Esophagus muscularis mucosa (tissue), 4 donors: ENCODE data around the gene RGMA. TPM values are rescaled to one million over a fixed set of nuclear protein-coding genes. Genes with fewer than 3 reads are reported as not detected.

Experiments used
- DNase-seq: peaks from one replicate; pipeline ENCODE4 v3.0.0-alpha.2; 2017; ENCODE audit errors: extremely low spot score
- H3K27ac ChIP-seq, 4 donors: fragments of 200-600 bp; sonication (generic); replicated peaks in 1 of 4; 1 replicate in 3 of 4; 2 replicates in 1 of 4; pipeline ENCODE4 v1.5.1; 2016 to 2019; ENCODE audit warnings: mild to moderate bottlenecking in 1 of 4
- H3K27me3 ChIP-seq, 4 donors: fragments of 200-600 bp; sonication (generic); one replicate each; pipeline versions ENCODE4 v1.5.1 to v1.6.0; 2016 to 2019
- H3K36me3 ChIP-seq, 4 donors: fragments of 200-600 bp; sonication (generic); one replicate each; pipeline ENCODE4 v1.5.1; 2016 to 2019
- H3K4me1 ChIP-seq, 4 donors: fragments of 200-600 bp; sonication (generic); one replicate each; pipeline ENCODE4 v1.5.1; 2016 to 2019
- H3K4me3 ChIP-seq, 4 donors: fragments of 200-600 bp; sonication (generic); 1 replicate in 2 of 4; 2 replicates in 2 of 4; pipeline ENCODE4 v1.5.1; 2016 to 2019; ENCODE audit warnings: mild to moderate bottlenecking in 4 of 4, moderate library complexity in 1 of 4
- H3K9me3 ChIP-seq, 4 donors: fragments of 200-600 bp; sonication (generic); 1 replicate in 3 of 4; 2 replicates in 1 of 4; pipeline ENCODE4 v1.5.1; 2016 to 2019
- EP300 ChIP-seq: sonication (generic); formaldehyde crosslinking; IDR thresholded peaks from one replicate; pipeline ENCODE4 v1.6.1; 2017; ENCODE audit warnings: antibody characterized with exemption
- POLR2A ChIP-seq: fragments of 450-650 bp; IDR thresholded peaks from one replicate; pipeline ENCODE4 v1.6.1; 2017; ENCODE audit warnings: antibody characterized with exemption, moderate library complexity, mild to moderate bottlenecking, low read depth
- POLR2AphosphoS5 ChIP-seq, 2 donors: sonication (generic); formaldehyde crosslinking; IDR thresholded peaks; one replicate each; pipeline ENCODE4 v1.6.1; 2017; ENCODE audit warnings: antibody characterized with exemption in 2 of 2
- WGBS: methylation state at CpG from one replicate; pipeline ENCODE4 v1.1.5; 2018; 5-methylcytosine and 5-hydroxymethylcytosine counted together
- intact Hi-C: fragments of 100-400 bp; cut with DNase I; formaldehyde crosslinking; loops from one replicate; pipeline ENCODE4 v1.15.1; 2023
- total RNA-seq, 4 donors: library from RNA; depleted of rRNA; stranded (reverse); fragments of >200 nt; gene quantifications; one replicate each; pipeline versions ENCODE4 v1.1.0 to v1.2.1, GENCODE V29; 2016
- TF ChIP-seq, protein P1 (sequence below), 3 experiments: fragments of 200-600 bp in 2 of 3; fragments of 450-650 bp in 1 of 3; sonication (generic) in 2 of 3; IDR thresholded peaks; one replicate each; pipeline ENCODE4 v1.5.1; 2017 to 2019; ENCODE audit warnings: antibody characterized with exemption in 3 of 3, mild to moderate bottlenecking in 2 of 3, moderate library complexity in 1 of 3

RGMA gene
- total RNA-seq, 4 donors from 2014 or later = 101 to 312 (median 188) TPM

DNA sequence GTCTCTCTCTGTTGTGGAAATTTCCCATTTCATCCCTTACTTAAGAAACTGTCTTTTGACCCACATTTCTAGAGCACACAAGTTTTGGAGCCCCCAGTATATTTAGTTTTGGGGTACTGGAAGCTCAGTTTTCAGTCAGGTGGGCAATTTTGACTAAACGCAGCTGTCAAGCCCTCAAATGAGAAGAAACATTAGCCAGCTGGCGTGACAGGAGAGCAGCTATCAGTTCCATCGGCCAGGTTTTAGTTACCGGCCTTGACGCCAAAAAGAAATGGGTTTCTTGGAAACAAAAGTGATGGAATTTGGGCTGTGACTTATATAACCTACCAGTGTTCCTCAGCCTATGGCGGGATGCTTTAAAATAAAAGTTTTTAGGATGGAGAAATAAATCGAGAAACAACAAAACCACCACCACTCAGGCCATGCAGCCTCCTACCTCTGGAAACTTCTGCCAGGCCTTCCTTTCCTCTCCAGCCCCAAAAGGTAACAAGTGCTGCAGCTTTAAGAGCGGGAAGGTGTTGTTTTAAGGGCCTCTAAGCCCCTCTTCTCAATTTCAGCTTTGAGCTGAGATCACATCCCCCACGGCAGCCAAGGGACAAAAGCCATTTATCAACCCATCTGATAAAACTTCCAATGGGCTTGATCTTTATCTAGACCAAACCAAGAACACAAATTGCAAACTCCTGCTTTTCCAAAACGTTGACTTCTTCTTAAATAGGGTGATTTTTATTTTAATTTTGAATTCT is 18.3 kb downstream of the RGMA start:
- Histone ChIP-seq H3K4me1 (peaks cover 20 to 85% (median 76%) of the 10 kb centered on the region in 4 donors), H3K27me3 (peaks cover 0 to 15% (median 0%) of the 10 kb centered on the region in 4 donors), H3K4me3 (peak overlapping the region; percentile 74 to 96 (median 88)), H3K27ac (peak overlapping the region; percentile 95 to 98 (median 97)), H3K36me3 (peaks cover 0 to 4% (median 1%) of the 10 kb centered on the region in 4 donors), H3K9me3 (no peaks in the 10 kb centered on the region)
- no peak for TF ChIP-seq POLR2AphosphoS5 (IDR thresholded peaks at IDR 0.05)
- TF ChIP-seq EP300 = no peak
- TF ChIP-seq, protein P1, sequence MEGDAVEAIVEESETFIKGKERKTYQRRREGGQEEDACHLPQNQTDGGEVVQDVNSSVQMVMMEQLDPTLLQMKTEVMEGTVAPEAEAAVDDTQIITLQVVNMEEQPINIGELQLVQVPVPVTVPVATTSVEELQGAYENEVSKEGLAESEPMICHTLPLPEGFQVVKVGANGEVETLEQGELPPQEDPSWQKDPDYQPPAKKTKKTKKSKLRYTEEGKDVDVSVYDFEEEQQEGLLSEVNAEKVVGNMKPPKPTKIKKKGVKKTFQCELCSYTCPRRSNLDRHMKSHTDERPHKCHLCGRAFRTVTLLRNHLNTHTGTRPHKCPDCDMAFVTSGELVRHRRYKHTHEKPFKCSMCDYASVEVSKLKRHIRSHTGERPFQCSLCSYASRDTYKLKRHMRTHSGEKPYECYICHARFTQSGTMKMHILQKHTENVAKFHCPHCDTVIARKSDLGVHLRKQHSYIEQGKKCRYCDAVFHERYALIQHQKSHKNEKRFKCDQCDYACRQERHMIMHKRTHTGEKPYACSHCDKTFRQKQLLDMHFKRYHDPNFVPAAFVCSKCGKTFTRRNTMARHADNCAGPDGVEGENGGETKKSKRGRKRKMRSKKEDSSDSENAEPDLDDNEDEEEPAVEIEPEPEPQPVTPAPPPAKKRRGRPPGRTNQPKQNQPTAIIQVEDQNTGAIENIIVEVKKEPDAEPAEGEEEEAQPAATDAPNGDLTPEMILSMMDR (IDR thresholded peaks at IDR 0.05) = no peak
- no peak for TF ChIP-seq POLR2A
- no peak for DNase-seq
- intact Hi-C loops = no loop called here
- WGBS = 27% methylated on average over 10 of the region's 10 CpGs

DNA sequence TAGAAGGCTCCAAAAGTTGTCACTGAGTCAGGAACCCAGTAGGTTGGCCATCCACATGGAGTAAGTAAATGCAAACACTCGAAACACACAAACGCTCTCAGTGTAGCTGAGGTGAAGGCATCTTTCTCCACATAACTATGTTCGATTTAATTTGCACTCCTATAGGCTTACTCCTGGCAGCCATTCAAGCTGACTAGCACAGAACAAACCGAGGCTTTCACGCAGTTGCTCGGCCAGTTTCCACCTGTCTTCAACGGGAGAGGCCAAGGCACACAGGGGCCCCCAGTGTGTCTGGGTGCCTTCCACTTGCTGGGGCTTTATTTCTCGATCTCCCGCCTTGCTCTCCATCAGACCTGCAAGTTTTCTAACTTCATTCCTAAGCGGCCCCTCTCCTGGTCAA is 18.9 kb downstream of the RGMA start:
- TF ChIP-seq POLR2AphosphoS5 (IDR thresholded peaks at IDR 0.05) (peak in 1 of 2 donors; percentile 20), POLR2A (no peak), EP300 (no peak)
- peak overlapping the region; percentile 95 to 98 (median 97) for H3K27ac ChIP-seq
- peaks cover 0 to 9% (median 4%) of the 10 kb centered on the region in 4 donors for H3K36me3 ChIP-seq
- H3K9me3 ChIP-seq = no peaks in the 10 kb centered on the region
- intact Hi-C loops = no loop called here
- no peak for DNase-seq
- peaks cover 0 to 15% (median 0%) of the 10 kb centered on the region in 4 donors for H3K27me3 ChIP-seq
- 57% methylated on average over 9 of the region's 10 CpGs for WGBS
- peak overlapping the region; percentile 74 to 96 (median 88) for H3K4me3 ChIP-seq
- H3K4me1 ChIP-seq = peaks cover 24 to 85% (median 76%) of the 10 kb centered on the region in 4 donors

DNA sequence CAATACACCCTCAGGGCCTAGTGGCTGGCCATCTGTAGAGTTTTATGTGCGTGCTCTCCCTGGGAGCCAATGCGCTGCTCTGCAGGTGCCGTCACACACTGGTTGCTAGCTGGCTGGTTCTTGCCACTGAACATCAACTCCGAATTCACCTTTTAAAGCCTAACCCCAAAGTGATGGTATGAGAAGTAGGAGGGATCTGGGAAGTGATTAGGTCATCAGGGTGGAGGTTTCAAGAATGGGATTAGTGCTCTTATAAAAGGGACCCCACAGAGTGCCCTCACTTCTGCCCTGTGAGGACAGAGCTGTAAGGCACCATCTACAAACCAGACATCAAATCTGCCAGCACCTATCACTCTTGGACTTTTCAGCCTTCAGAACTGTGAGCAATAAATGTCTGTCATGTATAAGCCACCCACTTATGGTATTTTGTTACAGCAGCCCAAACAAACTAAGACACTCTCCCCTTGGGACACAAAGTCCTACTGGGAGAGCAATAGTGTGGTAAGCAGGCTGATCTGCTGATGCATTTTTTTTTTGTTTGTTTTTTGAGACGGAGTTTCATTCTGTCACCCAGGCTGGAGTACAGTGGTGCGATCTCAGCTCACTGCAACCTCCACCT is 20.3 kb downstream of the RGMA start:
- H3K27ac ChIP-seq = peak overlapping the region; percentile 95 to 98 (median 97)
- TF ChIP-seq POLR2A (no peak), POLR2AphosphoS5 (IDR thresholded peaks at IDR 0.05) (peak in 1 of 2 donors; percentile 37)
- intact Hi-C loops = no loop called here
- no peak for DNase-seq
- H3K36me3 ChIP-seq = peaks cover 0 to 23% (median 11%) of the 10 kb centered on the region in 4 donors
- WGBS = 91% methylated on average over 6 of the region's 6 CpGs
- H3K4me1 ChIP-seq = peaks cover 38 to 85% (median 76%) of the 10 kb centered on the region in 4 donors
- H3K27me3 ChIP-seq = peaks cover 0 to 13% (median 0%) of the 10 kb centered on the region in 4 donors
- peak overlapping the region; percentile 74 to 96 (median 88) for H3K4me3 ChIP-seq
- no peaks in the 10 kb centered on the region for H3K9me3 ChIP-seq

DNA sequence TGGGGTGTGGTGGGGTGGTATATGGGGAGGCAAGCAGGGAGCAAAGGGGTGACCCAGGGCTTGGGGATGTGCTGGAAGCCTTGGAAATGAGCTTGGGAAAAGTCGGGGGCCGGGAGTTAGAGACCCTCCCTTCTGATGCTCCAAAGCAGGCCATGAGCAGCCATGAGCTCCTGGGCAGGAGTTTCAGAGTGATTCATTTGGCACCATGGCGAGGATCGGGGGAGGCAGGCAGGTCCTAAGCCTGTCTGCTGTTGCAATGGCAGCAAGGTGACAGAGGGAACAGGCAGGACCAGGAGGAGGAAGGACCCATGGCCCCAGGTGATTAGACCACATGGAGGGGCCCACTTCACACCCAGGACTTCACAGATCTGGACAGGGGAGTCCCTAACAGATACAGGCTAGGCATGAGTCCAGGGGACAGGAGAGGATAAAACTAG is 21.3 kb downstream of the RGMA start:
- Histone ChIP-seq H3K36me3 (peaks cover 0 to 23% (median 11%) of the 10 kb centered on the region in 4 donors), H3K4me3 (peak overlapping the region; percentile 3 to 96 (median 43)), H3K27ac (peak overlapping the region; percentile 95 to 98 (median 97)), H3K4me1 (peaks cover 43 to 85% (median 80%) of the 10 kb centered on the region in 4 donors), H3K9me3 (no peaks in the 10 kb centered on the region), H3K27me3 (peaks cover 0 to 4% (median 0%) of the 10 kb centered on the region in 4 donors)
- TF ChIP-seq, protein P1 (IDR thresholded peaks at IDR 0.05) = no peak
- no peak for TF ChIP-seq EP300
- peak in 1 of 2 donors; percentile 30 for TF ChIP-seq POLR2AphosphoS5 (IDR thresholded peaks at IDR 0.05)
- TF ChIP-seq POLR2A = no peak
- DNase-seq = no peak
- intact Hi-C loops = no loop called here
- WGBS = 70% methylated on average over 4 of the region's 4 CpGs

DNA sequence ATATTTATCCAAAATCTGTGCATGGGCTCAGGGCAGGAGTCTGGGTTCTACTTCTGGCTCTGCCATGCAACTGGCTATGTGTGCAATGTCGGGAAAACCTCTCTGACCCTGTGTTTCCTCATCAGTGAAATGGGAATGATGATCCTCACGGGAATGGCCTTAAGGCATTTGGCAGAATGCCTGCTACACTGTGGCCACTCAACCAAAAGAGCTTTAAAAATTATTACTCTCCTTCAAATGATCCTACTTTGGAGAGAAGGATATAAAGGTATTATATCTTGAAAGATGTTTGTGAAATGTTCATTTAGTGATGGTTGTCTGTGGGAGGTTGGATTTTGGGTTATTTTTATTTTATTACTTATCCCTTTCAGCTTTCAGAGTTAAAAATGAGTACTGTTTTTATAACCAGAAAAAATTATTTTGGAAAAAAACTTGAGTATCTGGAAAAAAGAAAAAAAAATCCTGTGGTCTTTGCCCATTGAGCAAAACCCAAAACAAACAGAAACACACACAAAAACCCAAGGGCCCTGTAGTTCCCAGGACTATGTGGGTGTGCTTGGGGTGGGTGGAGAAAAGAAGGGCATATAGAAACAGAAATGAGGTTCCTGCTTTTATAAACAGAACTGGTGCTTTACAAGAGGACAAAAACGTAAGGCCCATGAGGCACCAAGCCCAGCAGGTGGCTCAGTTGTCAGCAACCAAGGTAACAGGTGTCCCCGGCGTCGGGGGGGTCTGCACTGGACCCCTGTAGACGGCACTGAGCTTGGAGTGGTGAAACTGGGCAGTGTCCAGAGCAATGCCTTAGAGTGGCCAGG is 22.0 kb downstream of the RGMA start:
- no peak for DNase-seq
- H3K27ac ChIP-seq = peak overlapping the region; percentile 95 to 98 (median 97)
- WGBS = 48% methylated on average over 7 of the region's 7 CpGs
- peak overlapping the region; percentile 3 to 96 (median 46) for H3K4me3 ChIP-seq
- intact Hi-C loops = no loop called here
- peaks cover 0 to 23% (median 11%) of the 10 kb centered on the region in 4 donors for H3K36me3 ChIP-seq
- TF ChIP-seq POLR2AphosphoS5 (IDR thresholded peaks at IDR 0.05) (peak in 1 of 2 donors; percentile 45), EP300 (peak; percentile 17)
- TF ChIP-seq, protein P1 (IDR thresholded peaks at IDR 0.05) = no peak
- H3K9me3 ChIP-seq = no peaks in the 10 kb centered on the region
- peaks cover 45 to 88% (median 82%) of the 10 kb centered on the region in 4 donors for H3K4me1 ChIP-seq
- no peaks in the 10 kb centered on the region for H3K27me3 ChIP-seq
